Thymus (tissue), 14 donors: ENCODE measurements around the gene DZIP1. TPM values are rescaled to one million over a fixed set of nuclear protein-coding genes. Genes with fewer than 3 reads are reported as not detected.
"Not testable (repeated sequence)": the region's sequence is repeated elsewhere in the genome, so short reads cannot be mapped to it uniquely, and the experiment has no call there.

ENCODE experiments used
- DNase-seq, 9 donors: peaks; one replicate each; pipeline ENCODE4 v3.0.0-alpha.2; 2013; ENCODE audit warnings: low spot score in 9 of 9, low read depth in 6 of 9, missing footprints in 1 of 9
- H3K27ac ChIP-seq, 2 donors: one replicate each; pipeline ENCODE4 v1.5.1; 2013; ENCODE audit warnings: control low read depth in 1 of 2, low read depth in 1 of 2, low read length in 1 of 2, mild to moderate bottlenecking in 1 of 2, moderate library complexity in 1 of 2
- H3K27me3 ChIP-seq, 2 donors: one replicate each; pipeline ENCODE4 v1.5.1; 2013; ENCODE audit warnings: low read length in 1 of 2; ENCODE audit not compliant: control insufficient read depth in 2 of 2, insufficient read depth in 1 of 2
- H3K36me3 ChIP-seq, 2 donors: one replicate each; pipeline ENCODE4 v1.5.1; 2013; ENCODE audit warnings: low read length in 1 of 2, mild to moderate bottlenecking in 1 of 2, moderate library complexity in 1 of 2; ENCODE audit not compliant: control insufficient read depth in 2 of 2, insufficient read depth in 2 of 2
- H3K4me1 ChIP-seq, 2 donors: one replicate each; pipeline ENCODE4 v1.5.1; 2013; ENCODE audit warnings: low read length in 2 of 2; ENCODE audit not compliant: control insufficient read depth in 2 of 2, insufficient read depth in 2 of 2
- H3K4me3 ChIP-seq, 2 donors: one replicate each; pipeline ENCODE4 v1.5.1; 2013; ENCODE audit warnings: low read length in 2 of 2, control low read depth in 1 of 2, mild to moderate bottlenecking in 1 of 2
- H3K9me3 ChIP-seq, 2 donors: one replicate each; pipeline ENCODE4 v1.5.1; 2013; ENCODE audit warnings: low read length in 1 of 2, mild to moderate bottlenecking in 1 of 2; ENCODE audit not compliant: control insufficient read depth in 2 of 2, insufficient read depth in 1 of 2
- WGBS: extraction: QIAGEN DNeasy Blood & Tissue Kit; methylation state at CpG from one replicate; pipeline ENCODE4 v1.1.7; 2013; 5-methylcytosine and 5-hydroxymethylcytosine counted together
- long read RNA-seq, 10 donors: transcript quantifications; one replicate each; lab custom pipeline, GENCODE V29; 2026
- polyA plus RNA-seq: library from polyadenylated mRNA; stranded (reverse); fragments of 200-250 nt; gene quantifications from one replicate; pipeline ENCODE4 v1.2.3, GENCODE V29; 2013
- total RNA-seq: library from RNA; stranded (reverse); fragments of 120-200 nt; gene quantifications from one replicate; pipeline ENCODE4 v1.2.4, GENCODE V29; 2013
- donor health status: healthy.

Gene DZIP1
- 7.0 TPM for total RNA-seq
- polyA plus RNA-seq, result 5.5 TPM
- long read RNA-seq, donor 1, result 0 reads
- long read RNA-seq, donor 2, result 0 reads
- long read RNA-seq, donor 3, partial matches to known transcripts, result 0 of 2 reads
- long read RNA-seq, donor 3, other reads (novel, unspliced or antisense), result 0 of 2 reads
- long read RNA-seq, donor 4, partial matches to known transcripts, result 9 of 9 reads
- long read RNA-seq, donor 4, other reads (novel, unspliced or antisense), result 0 of 9 reads
- long read RNA-seq, donor 5, partial matches to known transcripts, result 46 of 46 reads
- long read RNA-seq, donor 5, other reads (novel, unspliced or antisense), result 0 of 46 reads
- long read RNA-seq, donor 6, partial matches to known transcripts, result 10 of 11 reads
- long read RNA-seq, donor 6, other reads (novel, unspliced or antisense), result 0 of 11 reads
- long read RNA-seq, donor 7, partial matches to known transcripts, result 27 of 28 reads
- long read RNA-seq, donor 7, other reads (novel, unspliced or antisense), result 0 of 28 reads
- long read RNA-seq, donor 8, result 0 reads
- long read RNA-seq, donor 9, result 0 reads
- long read RNA-seq, donor 10, partial matches to known transcripts, result 10 of 10 reads
- long read RNA-seq, donor 10, other reads (novel, unspliced or antisense), result 0 of 10 reads

GRCh38 chr13:95644601-95645052 is at the start of gene DZIP1:
Gene DZIP1 (minus strand): TSS chr13:95644706. CDS start chr13:95642029, 2,677 bp downstream.
- Histone ChIP-seq H3K27me3 (peaks cover 37 to 59% of the 10 kb centered on the region in 2 donors), H3K9me3 (no peaks in the 10 kb centered on the region), H3K4me3 (peak within 1 kb of the TSS; percentile 31 to 46), H3K4me1 (no peaks in the 10 kb centered on the region), H3K27ac (no peak within 1 kb of the TSS), H3K36me3 (no peaks in the 10 kb centered on the region)
- DNase-seq, result peak in 2 of 9 donors; percentile 17 to 26
- 3% methylated on average over 30 of the region's 30 CpGs for WGBS

GRCh38 chr13:95690986-95691385 is 46.5 kb upstream of the DZIP1 start:
- H3K27ac ChIP-seq, H3K4me1 ChIP-seq, DNase-seq, H3K4me3 ChIP-seq, H3K36me3 ChIP-seq, H3K9me3 ChIP-seq, H3K27me3 ChIP-seq: not testable (repeated sequence)
- 99% methylated on average over 28 of the region's 28 CpGs for WGBS

DNA sequence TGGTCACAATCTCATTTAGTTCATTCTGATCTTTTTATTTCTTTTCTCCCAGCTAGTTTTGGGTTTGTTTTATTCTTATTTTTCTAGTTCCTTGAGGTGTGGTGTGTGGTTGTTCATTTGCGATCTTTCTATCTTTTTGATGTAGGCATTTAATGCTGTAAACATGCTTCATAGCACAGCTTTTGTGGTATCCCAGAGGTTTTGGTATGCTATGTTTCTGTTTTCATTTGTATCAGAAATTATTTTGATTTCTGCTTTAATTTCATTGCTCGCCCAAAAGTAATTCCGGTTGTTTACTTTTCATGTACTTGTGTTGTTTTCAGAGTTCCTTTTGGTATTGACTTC is 45.0 kb upstream of the DZIP1 start:
- H3K27ac ChIP-seq, result no peak overlapping the region
- no peaks in the 10 kb centered on the region for H3K4me1 ChIP-seq
- no peak for DNase-seq
- WGBS, result 97% methylated on average over 3 of the region's 3 CpGs
- H3K9me3 ChIP-seq, result peaks cover 0 to 5% of the 10 kb centered on the region in 2 donors
- H3K36me3 ChIP-seq, result no peaks in the 10 kb centered on the region
- H3K27me3 ChIP-seq, result no peaks in the 10 kb centered on the region
- no peak overlapping the region for H3K4me3 ChIP-seq

- H3K27ac ChIP-seq, H3K36me3 ChIP-seq, H3K4me3 ChIP-seq, H3K27me3 ChIP-seq, DNase-seq, H3K9me3 ChIP-seq, H3K4me1 ChIP-seq: not testable (repeated sequence)
- 98% methylated on average over 5 of the region's 5 CpGs for WGBS
These were observed 40.5 kb upstream of the DZIP1 start for GRCh38 chr13:95684960-95685359.

DNA sequence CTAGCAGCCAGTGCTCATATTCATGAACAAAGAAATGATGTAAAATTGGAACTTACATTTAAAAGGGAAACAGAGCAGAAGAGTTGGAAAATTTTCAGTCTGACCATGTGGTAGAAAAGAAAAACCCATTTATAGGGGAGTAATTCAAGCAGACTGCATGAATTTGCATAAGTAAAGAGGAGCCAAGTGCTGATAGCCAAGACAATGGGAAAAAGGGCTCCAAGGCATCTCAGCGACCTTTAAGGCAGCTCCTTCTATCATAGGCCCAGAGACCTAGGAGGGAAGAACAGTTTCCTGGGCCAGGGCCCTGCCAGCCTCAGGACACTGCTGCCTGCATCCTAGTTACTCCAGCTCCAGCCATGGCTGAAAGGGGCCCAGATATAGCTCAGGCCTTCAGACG is 39.9 kb upstream of the DZIP1 start:
- Histone ChIP-seq H3K36me3 (no peaks in the 10 kb centered on the region), H3K9me3 (peaks cover 0 to 5% of the 10 kb centered on the region in 2 donors), H3K4me1 (no peaks in the 10 kb centered on the region), H3K4me3 (no peak overlapping the region), H3K27me3 (no peaks in the 10 kb centered on the region), H3K27ac (no peak overlapping the region)
- WGBS, result over 99% methylated on average over 2 of the region's 2 CpGs
- DNase-seq, result no peak

- Histone ChIP-seq H3K4me1 (peaks cover 0 to 5% of the 10 kb centered on the region in 2 donors), H3K27me3 (no peaks in the 10 kb centered on the region), H3K4me3 (no peak overlapping the region), H3K9me3 (peaks cover 0 to 2% of the 10 kb centered on the region in 2 donors), H3K27ac (no peak overlapping the region), H3K36me3 (no peaks in the 10 kb centered on the region)
- 85% methylated on average over 2 of the region's 2 CpGs for WGBS
- no peak for DNase-seq
These were observed 35.2 kb upstream of the DZIP1 start for GRCh38 chr13:95679722-95680121.

DNA sequence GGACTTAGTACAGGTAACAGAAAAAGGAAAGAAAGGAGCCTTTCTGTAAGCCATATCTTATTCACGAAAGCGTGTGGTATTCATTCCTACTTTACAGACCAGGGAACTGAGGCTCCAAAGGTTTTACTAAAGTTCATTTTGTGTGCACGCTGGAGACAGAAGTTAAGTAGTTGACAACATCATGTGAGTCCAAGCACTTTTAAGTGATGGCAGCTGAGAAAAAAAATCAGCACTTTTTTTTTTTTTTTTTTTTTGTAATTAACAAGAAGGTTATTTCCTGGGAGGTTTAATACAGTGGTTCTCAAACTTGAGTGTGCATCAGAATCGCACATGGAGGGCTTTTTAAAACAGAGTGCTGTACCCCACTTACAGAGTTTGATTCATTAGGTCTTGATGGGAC is 34.5 kb upstream of the DZIP1 start:
- H3K27ac ChIP-seq, result no peak overlapping the region
- H3K36me3 ChIP-seq, result no peaks in the 10 kb centered on the region
- 75% methylated on average over 4 of the region's 4 CpGs for WGBS

GRCh38 chr13:95677564-95678266 is 33.2 kb upstream of the DZIP1 start:
- Histone ChIP-seq H3K27me3 (no peaks in the 10 kb centered on the region), H3K4me3 (peak overlapping the region; percentile 78 to 84), H3K27ac (peak overlapping the region; percentile 55 to 88), H3K4me1 (peaks cover 0 to 5% of the 10 kb centered on the region in 2 donors), H3K9me3 (peaks cover 0 to 2% of the 10 kb centered on the region in 2 donors), H3K36me3 (no peaks in the 10 kb centered on the region)
- 3% methylated on average over 30 of the region's 30 CpGs for WGBS
- peak in 3 of 9 donors; percentile 3 to 39 (median 7) for DNase-seq

More for the DNA sequence above, 34.5 kb upstream of the DZIP1 start:
- Histone ChIP-seq H3K4me3 (no peak overlapping the region), H3K4me1 (peaks cover 0 to 5% of the 10 kb centered on the region in 2 donors), H3K9me3 (peaks cover 0 to 2% of the 10 kb centered on the region in 2 donors), H3K27me3 (no peaks in the 10 kb centered on the region)
- DNase-seq, result no peak
